ENCODE results near the gene SH3YL1. TPM values are rescaled to one million over a fixed set of nuclear protein-coding genes. Genes with fewer than 3 reads are reported as not detected.

Gene SH3YL1
- polyA plus RNA-seq, 1 of the 3 experiments (the other 2 are of a cell fraction) = 22.7 TPM

GRCh38 chr2:248724-249123, 15.1 kb downstream of the SH3YL1 start:
- 67% methylated on average over 2 of the region's 2 CpGs for WGBS (ENCODE audit: low lambda C conversion rate)
- no peak overlapping the region for H2AFZ ChIP-seq (ENCODE audit: low read depth)
- H3K9me2 ChIP-seq = no peaks in the 10 kb centered on the region
- TF ChIP-seq GABPA (IDR thresholded peaks at IDR 0.05; ENCODE audit: low read depth) (no peak), POLR2AphosphoS5 (IDR thresholded peaks at IDR 0.05; ENCODE audit: low read depth, low read length) (no peak), CHD2 (IDR thresholded peaks at IDR 0.05; ENCODE audit: low read length, partially characterized antibody) (no peak), RFX5 (IDR thresholded peaks at IDR 0.05; ENCODE audit: low read length) (no peak), FOXJ3 (CRISPR knock-in tag; IDR thresholded peaks at IDR 0.05) (no peak), ZBTB33 (IDR thresholded peaks at IDR 0.05; ENCODE audit: borderline replicate concordance, low read depth) (no peak), RCOR1 (IDR thresholded peaks at IDR 0.05; ENCODE audit: low read length) (no peak), EP300 (IDR thresholded peaks at IDR 0.05; ENCODE audit: borderline replicate concordance in 1 of 2, low read depth in 1 of 2, low read length in 1 of 2) (no peak), TAF1 (IDR thresholded peaks at IDR 0.05; ENCODE audit: borderline replicate concordance, low read depth, low read length) (no peak), USF1 (IDR thresholded peaks at IDR 0.05; ENCODE audit: borderline replicate concordance, low read depth) (no peak), PBX3 (IDR thresholded peaks at IDR 0.05) (no peak), ELF1 (IDR thresholded peaks at IDR 0.05) (no peak), RAD21 (IDR thresholded peaks at IDR 0.05; ENCODE audit: low read length) (no peak), TEAD4 (IDR thresholded peaks at IDR 0.05; ENCODE audit: borderline replicate concordance, insufficient read depth) (no peak)
- H3K4me3 ChIP-seq (ENCODE audit: low read depth in 2 of 2, low read length in 1 of 2) = no peak overlapping the region
- peaks cover 5 to 8% of the 10 kb centered on the region in 2 experiments; a peak in 2 of 4 replicates for H3K4me1 ChIP-seq (ENCODE audit: control insufficient read depth in 1 of 2, insufficient read depth in 2 of 2, low read depth in 1 of 2, low read length in 1 of 2)
- no peak overlapping the region for H3K9ac ChIP-seq
- ChIA-PET CTCF (interaction anchor here (2.8 kb wide), 1 partner anchor 9 kb away, joined by 26 read pairs; no protein-coding TSS in a partner anchor), POLR2A (no interaction called here)
- H3F3A ChIP-seq (replicated peaks; ENCODE audit: insufficient read depth) = peaks cover 11% of the 10 kb centered on the region
- no peaks in the 10 kb centered on the region for H4K20me1 ChIP-seq (ENCODE audit: insufficient read depth)
- H3K36me3 ChIP-seq (replicated peaks in 1 of 2; ENCODE audit: control insufficient read depth in 1 of 2, insufficient read depth in 2 of 2, low read length in 1 of 2) = peaks cover 62 to 65% of the 10 kb centered on the region in 2 experiments
- no peaks in the 10 kb centered on the region for H3K27me3 ChIP-seq (ENCODE audit: insufficient read depth)
- no peaks in the 10 kb centered on the region for H3K79me2 ChIP-seq (ENCODE audit: insufficient read depth)
- no peak overlapping the region for H3K27ac ChIP-seq (ENCODE audit: low read depth in 2 of 2, low read length in 1 of 2)
- no peak for DNase-seq
- no peak overlapping the region for H3K4me2 ChIP-seq
- H3K9me3 ChIP-seq = no peaks in the 10 kb centered on the region

All from SK-N-SH (cell line).